IPS DF 4.7 (cell line): Measurements from ENCODE around the gene OAF.

Source experiments
- DNase-seq: peaks from one replicate; pipeline ENCODE4 v3.0.0-alpha.2; 2013; ENCODE audit warnings: low spot score; ENCODE audit errors: extremely low read depth

Gene OAF

DNA sequence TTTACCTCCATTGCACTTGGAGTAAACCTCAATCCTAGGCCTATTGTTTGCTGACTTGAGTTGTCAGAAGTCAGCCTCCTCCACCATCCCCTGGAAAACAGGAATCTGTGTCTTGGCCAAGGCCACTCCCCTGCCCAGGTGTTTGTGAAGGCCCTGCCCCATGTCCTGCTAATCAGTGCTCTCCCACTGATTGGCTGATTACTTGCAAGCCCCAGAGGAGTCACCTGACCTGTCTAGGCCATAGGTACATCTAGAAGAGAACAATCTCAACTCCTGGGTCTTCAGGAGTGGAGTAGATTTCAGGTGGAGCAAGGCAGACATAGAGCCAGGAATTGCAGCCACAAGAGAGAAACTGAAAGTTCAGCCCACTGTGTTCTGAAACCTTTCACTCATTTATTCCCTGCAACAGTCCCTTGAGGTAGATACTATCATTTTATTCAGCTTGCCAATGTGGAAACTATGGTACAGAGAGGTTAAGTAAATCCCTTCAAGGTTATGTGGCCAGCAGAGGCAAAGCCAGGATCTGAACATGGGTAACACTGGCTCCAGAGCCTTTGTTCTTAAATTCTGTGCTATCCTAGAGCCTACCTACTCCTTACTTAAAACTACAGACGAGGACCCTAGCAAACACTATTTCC lies 10.4 kb downstream of the OAF start:
- no peak for DNase-seq

- no peak for DNase-seq
Measured at GRCh38 chr11:120222916-120223315, 12.1 kb downstream of the OAF start.

DNA sequence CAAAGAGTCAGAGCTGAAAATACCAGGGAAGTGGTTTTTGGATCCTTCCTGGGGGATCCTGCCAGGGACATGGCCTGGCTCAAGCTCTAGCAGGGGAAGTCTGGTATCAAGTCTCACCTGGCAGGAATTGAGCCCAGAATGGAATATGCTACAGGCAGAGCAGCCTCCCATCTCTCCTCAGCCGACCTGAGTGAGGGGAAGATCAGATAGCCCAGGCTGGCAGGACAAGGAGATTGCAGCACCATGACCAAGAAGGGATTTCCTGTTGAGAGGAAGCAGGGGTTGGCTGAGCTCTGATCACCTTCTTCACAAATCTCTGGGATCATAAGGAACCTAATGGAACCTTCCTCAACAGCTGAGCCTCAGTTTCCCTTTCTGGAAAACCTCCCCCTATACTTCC lies 13.0 kb downstream of the OAF start:
- DNase-seq, result no peak

GRCh38 chr11:120224361-120224760 lies 13.5 kb downstream of the OAF start:
- no peak for DNase-seq

DNA sequence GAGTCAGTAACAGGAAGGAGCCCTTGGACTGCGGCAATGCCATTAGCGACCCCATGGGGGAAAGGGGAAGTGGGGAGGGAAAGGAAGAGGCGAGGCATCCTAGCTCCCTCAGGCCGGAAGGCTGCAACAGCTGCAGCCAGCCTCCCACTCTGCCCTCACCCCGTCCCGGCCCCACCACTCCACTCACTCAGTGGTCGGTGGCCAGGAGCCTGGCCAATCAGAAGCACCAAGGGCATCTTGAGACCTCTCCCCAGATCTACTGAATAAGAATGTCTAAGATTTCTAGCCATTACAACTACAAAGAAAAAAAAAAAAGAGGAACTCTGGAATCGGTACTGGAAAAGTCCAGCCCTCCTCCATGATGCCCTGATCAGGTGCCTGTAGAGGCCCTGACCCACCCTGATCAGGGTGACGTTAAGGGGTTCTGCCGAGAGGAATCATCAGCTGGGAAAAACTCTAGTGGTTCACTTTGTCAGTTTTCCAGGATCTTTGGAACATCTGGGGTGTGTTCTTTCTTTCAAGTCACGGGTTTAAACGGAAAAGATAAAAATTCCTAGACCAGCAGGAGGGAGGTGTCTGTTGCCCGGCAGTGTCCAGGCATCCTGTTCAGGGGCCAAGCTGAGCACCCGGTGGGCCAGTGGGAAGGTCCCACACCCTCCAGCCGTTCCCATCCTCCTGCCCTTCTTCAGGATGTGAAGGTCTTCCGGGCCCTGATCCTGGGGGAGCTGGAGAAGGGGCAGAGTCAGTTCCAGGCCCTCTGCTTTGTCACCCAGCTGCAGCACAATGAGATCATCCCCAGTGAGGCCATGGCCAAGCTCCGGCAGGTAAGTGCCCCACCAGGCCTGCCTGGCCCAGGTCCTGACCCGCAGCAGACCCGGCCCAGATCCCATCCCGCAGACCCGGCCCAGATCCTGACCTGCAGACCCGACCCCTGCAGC lies 14.4 kb downstream of the OAF start:
- DNase-seq, result no peak

GRCh38 chr11:120226242-120226641 lies 15.4 kb downstream of the OAF start:
- no peak for DNase-seq

DNA sequence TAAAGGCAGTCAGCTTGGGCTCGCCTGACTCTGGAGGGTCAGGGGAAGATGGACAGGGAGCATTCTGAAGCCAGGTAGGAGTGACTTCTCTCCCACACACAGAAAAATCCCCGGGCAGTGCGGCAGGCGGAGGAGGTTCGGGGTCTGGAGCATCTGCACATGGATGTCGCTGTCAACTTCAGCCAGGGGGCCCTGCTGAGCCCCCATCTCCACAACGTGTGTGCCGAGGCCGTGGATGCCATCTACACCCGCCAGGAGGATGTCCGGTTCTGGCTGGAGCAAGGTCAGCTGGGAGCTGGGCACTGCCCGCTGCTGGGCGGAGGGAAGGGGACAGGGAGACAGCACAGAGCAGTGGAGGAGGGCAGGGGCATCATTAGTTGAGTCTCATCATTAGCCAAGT lies 15.9 kb downstream of the OAF start:
- no peak for DNase-seq

DNA sequence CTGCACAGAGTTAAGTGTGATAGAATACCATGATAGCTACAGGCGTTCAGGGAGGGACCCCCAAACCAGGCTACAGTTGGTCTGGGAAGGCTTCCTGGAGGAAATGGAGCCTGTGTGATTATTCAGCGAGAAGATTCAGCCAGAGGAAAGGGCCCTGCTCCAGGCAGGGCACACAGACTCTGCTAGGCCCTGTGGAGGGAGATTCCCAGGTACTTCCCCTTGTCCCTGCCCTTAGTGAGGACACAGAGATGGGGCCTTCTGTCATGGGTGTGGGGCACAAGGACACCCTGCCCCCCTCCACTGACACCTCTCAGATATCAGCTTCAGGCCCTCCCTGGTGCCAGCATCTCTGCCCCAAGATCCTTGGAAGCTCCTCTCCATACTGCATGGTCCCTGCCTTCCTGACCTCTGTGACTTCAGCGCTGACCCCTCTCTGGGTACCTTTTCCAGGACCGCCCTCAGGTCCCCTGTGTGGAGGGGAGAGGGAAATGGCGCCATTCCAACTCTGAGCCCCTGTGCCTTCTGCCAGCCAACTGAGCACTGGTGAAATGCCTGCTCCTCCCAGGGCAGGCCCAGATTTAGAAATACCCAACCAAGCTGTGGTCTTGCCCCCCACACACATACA lies 16.5 kb downstream of the OAF start:
- no peak for DNase-seq

DNA sequence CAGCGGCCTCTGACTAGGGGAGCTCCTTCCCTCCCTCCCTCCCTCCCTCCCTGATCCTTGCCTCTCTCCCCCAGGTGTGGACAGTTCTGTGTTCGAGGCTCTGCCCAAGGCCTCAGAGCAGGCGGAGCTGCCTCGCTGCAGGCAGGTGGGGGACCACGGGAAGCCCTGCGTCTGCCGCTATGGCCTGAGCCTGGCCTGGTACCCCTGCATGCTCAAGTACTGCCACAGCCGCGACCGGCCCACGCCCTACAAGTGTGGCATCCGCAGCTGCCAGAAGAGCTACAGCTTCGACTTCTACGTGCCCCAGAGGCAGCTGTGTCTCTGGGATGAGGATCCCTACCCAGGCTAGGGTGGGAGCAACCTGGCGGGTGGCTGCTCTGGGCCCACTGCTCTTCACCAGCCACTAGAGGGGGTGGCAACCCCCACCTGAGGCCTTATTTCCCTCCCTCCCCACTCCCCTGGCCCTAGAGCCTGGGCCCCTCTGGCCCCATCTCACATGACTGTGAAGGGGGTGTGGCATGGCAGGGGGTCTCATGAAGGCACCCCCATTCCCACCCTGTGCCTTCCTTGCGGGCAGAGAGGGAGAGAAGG lies 18.1 kb downstream of the OAF start:
- DNase-seq, result no peak

GRCh38 chr11:120229451-120230424 lies 18.9 kb downstream of the OAF start:
- DNase-seq, result no peak

GRCh38 chr11:120230433-120231071 lies 19.7 kb downstream of the OAF start:
- no peak for DNase-seq

- DNase-seq, result no peak
Measured at GRCh38 chr11:120231963-120232362, 21.1 kb downstream of the OAF start.

DNA sequence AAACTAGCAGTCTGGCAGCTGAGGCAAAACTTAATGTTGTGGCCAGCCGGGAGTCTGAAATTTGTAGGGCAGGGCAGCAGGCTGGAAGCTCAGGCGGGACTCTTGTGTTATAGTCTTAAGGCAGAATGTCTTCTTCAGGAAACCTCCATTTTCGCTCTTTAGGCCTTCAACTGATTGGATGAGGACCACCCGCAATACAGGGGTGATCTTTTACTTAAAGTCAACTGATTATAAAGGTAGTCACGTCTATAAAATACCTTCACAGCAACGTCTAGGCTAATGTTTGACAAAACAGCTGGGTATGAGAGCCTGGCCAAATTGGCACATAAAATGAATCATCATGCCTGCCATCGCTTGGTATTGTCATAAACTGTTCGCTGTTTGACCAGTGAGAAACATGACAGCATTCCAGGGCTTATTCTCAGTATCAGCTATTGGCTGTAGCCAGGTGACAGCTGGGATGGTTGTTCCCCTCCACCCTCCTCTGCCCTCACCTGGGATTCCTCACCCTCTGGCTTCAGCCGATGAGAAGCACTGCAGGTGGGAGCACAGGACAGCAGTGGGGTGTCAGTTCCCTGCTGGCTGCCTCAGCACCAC lies 22.5 kb downstream of the OAF start:
- DNase-seq, result no peak

GRCh38 chr11:120235024-120235628 lies 24.3 kb downstream of the OAF start:
- DNase-seq, result no peak

DNA sequence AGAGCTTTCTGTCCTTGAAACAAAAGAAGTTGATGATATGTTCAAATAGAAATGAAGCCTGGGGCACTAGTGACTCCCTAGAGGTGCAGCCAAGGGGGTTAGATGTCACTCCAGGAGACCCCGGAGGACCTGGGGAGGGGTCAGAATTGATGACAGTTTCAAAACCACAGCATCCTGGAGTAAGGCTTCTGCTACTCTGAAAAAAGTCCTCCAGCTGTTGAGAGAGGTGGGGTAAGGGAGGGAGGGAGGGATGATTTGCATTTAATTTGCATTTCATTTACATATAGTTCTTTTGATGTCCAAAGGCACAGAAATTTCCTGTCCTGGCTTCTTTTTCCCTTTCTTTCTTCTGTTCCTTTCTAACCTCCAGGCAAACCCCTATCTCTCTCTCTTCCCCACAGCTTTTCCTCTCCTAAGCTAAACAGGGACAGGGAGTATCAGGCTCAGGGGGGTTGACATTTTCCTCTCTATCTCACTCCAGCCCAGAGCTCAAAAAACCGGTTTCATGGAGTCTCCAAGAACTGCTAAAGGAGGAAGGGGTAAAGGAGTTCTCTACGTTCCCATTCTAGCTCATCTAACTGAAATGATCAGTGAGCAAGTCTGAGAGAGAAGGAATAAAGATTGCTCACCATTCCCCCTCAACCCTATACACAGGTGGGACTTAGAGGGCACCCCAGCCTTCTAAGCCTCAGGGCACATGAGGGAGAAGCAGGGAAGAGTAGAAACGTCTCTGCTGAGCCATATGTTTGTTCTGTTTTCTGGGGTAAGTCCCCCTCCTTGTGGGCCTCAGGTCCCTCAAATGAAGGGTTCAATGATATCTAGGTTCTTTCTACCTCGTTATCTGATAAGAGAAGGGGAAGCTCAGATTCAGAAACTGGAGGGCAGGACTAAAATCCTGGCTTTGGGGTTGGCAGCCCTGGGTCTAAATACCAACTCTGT lies 25.6 kb downstream of the OAF start:
- no peak for DNase-seq

DNA sequence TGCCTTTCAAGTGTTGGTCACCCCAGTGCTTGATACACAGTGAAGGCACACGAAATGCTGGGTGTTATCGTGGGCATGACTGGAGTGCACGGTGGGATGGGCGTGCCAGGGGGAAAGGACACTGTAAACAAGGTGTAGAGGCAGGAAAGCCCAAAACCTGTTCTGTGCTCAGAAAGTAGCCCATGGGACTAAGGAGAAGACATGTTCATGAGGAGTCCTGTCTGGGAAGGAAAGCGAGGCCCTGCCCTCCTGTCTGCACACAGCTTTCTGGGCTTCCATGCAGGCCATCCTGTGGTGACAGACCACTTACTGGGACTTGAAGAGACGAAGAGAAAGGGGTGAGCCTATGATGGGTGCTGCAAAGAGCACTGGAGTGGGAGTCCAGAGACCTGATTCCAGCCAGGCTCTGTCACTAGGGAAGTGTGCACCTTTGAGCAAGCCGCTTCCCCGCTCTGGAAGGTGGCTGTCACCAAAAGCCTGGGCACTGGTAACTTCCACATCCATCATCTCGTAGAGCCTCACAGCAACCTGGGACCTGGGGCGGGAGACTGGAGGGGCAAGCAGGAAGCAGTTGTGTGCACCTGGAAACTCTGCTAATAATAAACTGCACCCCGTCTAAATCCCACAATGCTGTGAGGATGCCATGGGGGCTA lies 28.3 kb downstream of the OAF start:
- no peak for DNase-seq

DNA sequence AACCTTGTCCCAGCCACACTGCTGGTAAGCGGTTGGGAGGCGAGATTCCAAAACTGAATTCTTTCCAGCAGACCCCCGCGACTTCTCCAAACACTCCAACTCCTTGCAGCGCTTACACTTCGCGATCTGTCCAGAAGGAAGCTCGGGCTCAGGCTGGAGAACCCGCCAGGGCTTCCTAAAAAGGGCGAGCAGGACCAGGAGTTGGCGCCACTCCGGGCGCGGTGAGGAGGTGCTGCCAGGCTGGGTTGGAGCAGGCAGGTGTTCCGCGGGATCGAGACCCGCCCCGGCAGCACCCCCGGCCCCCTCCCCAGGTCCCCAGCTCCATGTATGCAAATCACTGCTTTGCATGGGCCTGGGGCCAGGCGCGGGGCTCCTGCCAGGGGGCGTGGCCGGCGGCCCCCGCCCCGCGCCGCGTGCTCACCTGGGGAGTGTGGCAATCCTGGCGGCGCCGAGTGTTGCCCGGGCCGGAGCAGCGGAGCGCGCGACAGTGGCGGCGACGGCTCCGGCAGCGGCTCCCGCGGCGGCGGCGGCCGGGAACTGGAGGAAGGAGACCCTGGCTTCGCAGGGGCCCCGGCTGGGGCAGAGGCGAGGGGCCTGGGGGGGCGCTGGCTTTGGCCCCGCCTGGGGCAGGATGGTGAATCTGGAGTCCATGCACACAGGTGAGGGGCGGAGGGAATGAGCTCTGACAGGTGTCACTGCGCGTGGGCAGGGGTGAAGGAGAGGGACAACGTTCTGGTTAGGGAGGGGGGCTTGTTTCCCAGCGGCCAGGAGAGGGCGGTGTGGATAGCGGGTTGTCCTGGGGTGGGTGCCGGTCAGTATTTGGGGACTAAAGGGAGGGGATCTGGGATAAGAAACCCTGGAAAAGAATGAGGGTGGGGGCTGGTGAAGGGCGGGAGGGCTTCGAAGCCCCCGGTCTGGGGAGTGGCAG lies 29.1 kb downstream of the OAF start, which contains the start of gene POU2F3:
Gene POU2F3 (plus strand): TSS at position 428 of the 928 bp plus-strand sequence. CDS start 204 bp downstream, at position 632.
- no peak for DNase-seq
